H1 (cell line): ENCODE data around the gene MATK. TPM values are rescaled to one million over a fixed set of nuclear protein-coding genes. Genes with fewer than 3 reads are reported as not detected.

Source experiments
- POU5F1 ChIP-seq: IDR thresholded peaks from 2 replicates; pipeline ENCODE4 v1.6.1; 2011; ENCODE audit warnings: low read depth, mild to moderate bottlenecking, low read length, moderate library complexity
- polyA plus RNA-seq, 7 experiments: library from polyadenylated mRNA; depleted of rRNA in 3 of 7; stranded (reverse) in 5 of 7; unstranded in 2 of 7; fragments of >200 nt in 5 of 7; fragments of 200-250 nt in 2 of 7; gene quantifications; 1 replicate in 5 of 7; 2 replicates in 1 of 7; 4 replicates in 1 of 7; pipeline versions ENCODE4 v1.2.1 to v1.2.3, GENCODE V29; 2011 to 2013; ENCODE audit warnings: missing spikeins in 2 of 7, mixed read lengths in 2 of 7
- total RNA-seq: library from RNA; stranded (reverse); fragmentation: NEBNext Ultra II Directional; extraction: Animal tissue kit (Norgen Biotek cat#: 25700); gene quantifications from 2 replicates; pipeline ENCODE4 v1.2.1, GENCODE V29; 2021

MATK gene
- total and polyA plus RNA-seq, 2 of the 8 experiments (the other 6 are each of a cell fraction or from before 2014, with no cell fraction given) = 20.5 to 21.4 TPM

GRCh38 chr19:3778899-3779723, 7.1 kb downstream of the MATK start (continued):
- no peak for TF ChIP-seq POU5F1
